Measurements from ENCODE around the gene MAP1LC3B.
"Not testable (repeated sequence)": the region's sequence is repeated elsewhere in the genome, so short reads cannot be mapped to it uniquely, and the experiment has no call there.

Gene MAP1LC3B

DNA sequence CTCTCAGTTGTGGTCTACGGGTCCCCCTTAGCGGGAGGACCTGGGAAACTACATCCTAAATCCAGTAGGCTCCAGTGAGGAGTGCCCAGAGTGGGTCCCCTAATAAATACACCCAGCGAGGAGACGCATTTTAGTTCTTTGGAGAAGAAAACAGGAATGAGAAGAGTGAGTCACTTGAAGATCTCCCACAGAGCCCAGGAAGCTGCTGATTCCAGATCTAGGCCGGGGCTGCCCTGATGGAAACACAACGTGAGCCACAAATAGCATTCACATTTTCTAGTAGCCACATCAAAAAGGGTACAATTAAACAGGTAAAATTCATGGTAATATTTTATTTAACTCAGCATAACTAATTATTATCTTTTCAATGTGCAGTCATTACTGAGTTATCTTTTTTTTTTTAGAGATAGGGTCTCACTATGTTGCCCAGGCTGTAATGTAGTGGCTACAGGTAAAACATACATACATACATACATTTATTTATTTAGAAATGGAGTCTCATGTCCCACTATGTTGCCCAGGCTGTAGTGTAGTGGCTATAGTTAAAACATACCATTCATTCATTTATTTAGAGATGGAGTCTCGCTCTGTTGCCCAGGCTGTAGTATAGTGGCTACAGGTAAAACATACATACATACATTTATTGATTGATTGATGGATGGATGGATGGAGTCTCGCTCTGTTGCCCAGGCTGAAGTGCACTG lies 30.1 kb upstream of the MAP1LC3B start:
- DNase-seq = no peak

DNA sequence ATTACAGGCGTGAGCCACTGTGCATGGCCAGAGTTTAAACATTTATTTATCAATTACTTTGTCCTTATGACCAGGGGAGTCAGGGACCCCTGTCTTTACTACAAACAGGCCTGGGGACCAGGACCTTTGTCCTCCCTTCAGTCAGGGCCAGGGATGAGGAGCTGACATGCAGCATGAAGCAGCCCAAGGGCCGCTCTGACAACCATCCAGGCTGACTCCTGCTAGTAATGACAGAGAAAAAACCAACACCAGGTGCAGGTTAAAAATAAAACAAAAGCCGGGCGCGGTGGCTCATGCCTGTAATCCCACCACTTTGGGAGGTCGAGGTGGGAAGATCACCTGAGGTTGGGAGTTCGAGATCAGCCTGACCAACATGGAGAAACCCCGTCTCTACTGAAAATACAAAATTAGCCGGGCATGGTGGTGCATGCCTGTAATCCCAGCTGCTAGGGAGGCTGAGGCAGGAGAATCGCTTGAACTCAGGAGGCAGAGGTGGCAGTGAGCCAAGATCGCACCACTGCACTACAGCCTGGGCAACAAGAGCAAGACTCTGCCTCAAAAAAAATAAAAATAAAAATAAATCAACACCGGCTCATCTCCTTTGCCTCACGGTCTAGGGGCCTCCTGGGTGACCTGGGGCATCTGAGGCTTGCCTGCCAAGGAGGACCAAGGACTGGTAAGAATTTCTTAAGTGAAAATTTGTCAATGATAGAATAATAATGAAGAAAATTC lies 29.1 kb upstream of the MAP1LC3B start:
- DNase-seq = not testable (repeated sequence)

DNA sequence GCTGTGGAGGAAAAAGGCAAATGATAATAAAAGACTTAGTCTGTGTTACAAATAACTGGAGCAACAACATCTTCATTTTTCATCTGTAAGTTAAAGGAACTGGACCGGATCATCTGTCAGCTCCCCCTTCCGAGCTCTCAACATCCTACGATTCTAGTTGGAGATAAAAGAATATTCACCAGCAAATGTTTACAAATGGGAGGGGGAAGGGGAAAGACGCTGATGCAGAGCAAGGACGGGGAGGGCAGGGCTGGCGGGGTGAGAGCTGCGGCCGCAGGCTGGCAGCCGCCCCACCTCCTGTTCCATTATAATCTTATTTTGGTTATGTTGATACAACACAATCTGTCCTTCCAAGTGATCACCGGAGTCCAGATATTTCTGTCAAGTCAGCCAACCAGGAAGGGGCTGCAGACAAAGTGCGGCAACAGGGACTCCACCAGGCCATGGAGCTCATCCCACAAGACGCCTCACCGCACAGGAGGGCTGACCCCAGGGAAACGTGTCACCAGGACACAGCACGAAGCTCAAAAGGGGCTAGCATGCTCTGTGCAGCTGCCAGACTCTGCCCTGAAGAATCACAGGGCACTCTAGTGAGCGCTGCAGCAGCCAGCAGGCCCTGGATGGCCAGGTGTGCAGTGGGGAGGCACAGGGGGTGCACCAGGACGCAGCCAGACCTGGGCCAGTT lies 28.2 kb upstream of the MAP1LC3B start:
- no peak for DNase-seq

DNA sequence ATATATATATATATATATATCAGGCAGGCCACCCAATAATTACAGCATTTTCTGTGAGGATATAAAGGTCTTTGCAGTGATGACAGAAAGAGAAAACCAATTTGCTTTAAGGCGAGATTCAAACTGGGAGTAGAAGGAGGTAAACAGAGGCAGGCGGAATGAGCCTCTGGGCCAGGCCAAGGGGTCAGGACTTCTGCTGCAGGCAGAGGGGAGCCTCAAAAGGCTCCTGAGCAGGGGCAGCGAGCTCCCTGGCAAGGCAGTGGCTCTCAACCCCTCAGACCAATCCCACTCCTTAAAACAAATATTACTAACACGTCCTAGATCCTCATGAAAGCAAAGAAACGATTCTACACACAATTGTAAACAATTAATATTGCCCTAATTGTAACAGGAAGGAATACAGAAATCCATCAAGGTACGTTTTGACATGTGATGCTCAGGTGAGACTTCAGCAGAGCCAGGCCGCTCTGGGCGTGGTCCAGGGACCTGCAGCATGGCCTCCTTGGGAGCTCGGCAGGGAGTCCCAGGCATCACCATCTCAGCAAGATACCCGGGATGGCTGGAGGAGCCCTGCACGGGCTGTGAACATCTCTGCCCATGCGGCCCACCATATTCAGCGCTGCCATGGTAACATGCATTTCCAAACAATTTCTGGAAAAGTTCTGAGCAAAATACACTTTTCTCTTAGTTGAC lies 27.0 kb upstream of the MAP1LC3B start:
- no peak for DNase-seq

DNA sequence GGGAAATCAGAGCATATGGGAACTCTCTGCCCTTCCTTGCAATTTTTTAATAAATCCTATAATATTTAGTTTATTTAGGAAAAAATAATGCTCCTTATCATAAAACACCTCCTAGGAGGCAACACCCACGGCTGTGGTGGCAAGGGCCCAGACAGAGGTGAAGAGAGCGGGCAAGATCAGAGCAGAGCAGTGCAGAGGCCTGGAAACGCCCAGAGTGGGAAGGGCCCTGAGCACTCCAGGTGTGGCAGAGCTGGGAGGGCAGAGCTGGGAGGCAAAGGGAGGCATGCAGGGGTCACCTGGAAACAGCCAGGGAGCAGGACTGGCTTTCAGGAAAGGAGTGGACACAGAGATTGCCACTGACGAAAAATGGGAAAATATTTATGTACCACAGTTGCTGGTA lies 25.8 kb upstream of the MAP1LC3B start:
- DNase-seq = no peak

DNA sequence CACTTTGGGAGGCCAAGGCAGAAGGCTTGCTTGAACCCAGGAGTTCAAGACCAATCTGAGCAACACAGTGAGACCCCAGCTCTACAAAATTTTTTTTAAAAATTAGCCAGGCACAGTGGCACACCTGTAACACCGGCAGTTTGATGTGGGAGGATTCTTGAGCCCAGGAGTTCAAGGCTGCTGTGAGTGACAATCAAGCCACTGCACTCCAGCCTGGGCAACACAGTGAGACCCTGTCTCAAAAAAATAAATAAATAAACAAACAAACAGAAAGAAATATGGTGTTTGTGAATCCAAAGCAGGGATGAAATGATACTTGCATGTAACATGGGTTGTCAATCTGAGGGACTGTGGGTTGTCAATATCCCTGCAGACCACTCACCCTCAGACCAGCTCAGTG lies 25.2 kb upstream of the MAP1LC3B start:
- DNase-seq = no peak

DNA sequence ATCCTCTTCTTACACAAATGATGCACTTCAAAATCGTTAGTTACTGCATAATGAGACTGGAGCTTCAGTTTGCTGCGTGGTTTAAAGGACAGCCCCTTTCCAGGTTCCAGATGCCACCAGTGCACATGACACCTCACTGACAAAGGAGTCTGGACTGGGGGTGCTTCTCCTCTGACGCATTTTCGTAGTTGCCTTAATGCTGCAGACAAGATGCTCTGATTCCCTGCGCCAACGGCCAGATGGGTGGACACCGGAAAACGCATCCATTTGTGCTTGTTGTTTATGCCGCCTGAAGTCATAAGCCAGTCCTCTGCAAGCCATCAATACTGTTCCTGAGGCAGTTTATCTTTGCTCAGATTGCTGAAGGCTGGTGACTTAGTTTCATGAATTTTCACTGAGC lies 24.6 kb upstream of the MAP1LC3B start:
- no peak for DNase-seq

DNA sequence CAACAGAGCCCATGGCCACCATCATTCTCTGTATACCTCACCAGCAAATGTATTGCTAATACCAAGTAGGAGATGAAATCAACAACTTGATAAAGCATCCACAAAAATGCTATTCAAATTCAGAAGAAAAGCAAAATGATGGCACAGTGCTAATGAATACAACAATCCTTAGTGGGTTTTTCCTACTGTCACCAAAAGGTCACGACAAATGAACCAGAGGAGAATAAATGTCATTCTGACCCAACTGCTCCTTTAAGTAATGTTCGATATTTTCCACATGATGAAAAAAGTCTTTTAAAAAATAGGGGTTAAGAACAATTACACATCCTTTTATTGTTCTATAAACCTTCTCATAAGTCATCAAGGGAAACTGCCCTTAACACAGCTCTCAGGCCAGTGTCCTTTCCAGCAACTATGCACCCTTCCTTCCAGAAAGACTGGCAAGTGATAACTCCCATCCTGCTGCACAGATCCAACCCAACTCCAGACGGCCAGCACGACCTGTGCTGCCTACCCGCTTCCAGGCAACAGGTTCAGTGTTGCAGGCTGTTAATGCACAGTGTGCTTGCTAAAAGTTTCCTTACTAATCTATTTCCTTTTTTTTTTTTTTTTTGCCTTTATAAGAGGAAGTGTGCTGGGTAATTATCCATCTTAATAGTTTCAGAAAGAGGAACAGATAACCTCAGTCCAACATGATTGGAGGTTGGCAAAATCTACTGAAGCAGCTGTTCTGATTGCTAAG lies 23.9 kb upstream of the MAP1LC3B start:
- DNase-seq = no peak

DNA sequence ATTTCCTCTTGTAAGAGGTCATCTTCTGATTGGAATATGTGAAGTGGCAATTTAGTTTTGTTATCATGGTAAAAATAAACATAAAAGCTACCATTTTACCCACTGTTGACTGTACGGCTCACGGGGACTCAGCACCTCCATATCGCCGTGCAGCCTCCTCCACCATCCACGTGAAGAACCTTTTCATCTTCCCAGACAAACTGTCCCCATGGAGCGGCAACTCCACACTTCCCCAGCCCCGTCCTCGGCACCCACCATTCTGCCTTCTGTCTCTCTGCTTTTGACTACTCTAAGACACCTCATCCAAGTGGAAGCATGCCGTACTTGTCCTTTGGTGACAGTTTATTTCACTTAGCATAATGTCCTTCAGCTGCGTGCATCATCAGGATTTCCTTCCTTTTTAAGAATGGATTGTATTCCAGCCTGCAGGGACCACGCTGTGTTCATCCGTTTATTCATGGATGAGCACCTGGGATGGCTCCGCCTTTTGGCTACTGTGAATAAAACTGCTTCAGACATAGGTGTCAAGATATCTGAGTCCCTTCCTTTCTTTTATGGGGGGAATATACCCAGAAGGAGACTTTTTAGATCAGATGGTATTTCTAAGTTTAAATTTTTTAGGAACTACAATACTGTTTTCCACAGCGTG lies 22.9 kb upstream of the MAP1LC3B start:
- DNase-seq = no peak

DNA sequence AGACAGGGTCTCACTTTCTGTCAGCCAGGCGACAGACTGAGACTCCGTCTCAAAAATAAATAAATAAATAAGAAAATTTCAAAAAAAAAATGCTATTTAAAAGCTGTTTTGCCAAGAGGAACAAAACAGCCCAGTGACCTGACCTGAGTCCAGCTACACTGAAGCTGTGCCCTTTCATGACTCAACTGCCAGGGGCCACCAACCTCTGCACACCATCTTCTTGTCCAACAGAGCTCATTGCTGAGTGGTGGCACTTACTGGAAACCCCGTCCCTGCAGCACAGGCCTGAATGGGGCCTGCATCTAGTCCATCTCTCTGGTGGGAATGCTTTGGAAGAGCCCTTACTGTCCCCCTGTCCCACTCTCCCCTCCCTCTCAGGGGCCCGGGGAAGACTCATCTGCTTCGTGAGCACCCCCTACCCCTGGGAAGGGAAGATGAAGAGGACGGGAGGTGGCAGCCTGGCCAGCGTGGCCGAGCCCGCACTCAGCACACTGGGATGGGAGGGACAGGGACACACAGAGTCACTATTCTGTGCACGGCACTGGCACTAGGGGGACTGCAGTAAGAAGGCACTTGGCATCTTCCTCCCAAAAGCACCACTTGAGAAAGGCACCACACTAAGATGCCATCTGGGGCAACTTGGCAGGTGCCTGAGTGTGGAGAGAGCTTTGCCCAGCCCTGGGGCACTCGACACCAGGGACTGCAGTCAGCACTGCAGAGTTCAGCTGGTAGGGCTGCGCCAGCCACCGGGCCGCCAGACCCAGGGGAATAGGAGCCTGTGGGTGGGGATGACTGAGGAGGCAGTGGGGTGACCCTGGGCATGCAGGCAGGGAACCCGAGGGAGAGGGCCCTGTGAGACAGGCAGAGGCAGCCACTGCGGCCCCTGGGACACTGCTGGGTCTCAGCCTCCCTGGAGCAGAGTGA lies 22.1 kb upstream of the MAP1LC3B start:
- DNase-seq = no peak

DNA sequence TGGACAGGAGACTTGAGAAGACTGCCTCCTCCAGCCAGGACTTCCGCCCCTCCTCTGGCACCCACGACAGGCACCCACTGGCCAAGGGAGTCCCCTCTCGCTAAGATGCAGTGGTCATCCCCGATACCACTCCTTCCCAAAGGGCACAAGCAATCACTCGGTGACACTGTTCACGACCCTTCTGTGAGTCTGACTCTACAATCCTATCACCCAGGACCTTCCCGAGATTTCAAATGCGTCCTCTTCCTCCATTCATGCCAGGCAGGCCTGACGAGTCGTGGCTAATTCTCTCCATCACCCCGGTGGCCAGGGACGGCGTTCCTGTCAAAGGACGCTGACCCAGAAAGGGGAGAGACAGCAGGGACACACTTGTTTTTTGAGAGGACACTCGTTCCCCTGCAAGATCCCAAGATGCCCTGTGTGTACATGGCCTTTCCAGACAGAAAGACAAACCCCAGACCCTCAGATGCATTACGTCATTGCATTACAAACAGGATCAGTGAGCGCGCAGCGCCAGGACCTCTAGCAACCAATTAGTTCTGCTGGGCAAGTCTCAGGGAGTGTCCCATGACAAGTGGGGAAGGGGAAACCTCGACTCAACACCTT lies 20.8 kb upstream of the MAP1LC3B start:
- no peak for DNase-seq

DNA sequence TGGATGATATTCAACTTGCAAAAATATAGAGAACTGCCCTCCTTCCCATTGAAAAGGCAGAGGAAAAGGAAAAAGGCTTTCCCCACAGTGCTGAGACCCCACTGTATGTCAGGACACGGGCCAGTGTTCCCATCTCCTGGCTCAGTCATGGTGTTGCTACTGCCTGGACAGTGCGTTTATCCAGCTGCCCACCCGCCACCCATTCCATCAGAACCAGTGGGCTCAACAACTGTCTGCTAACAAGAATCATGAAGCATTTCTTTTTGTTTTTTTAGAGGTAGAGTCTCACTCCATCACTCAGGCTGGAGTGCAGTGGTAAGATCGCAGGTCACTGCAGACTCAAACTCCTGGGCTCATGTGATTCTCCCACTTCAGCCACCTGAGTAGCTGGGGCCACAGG lies 19.8 kb upstream of the MAP1LC3B start:
- no peak for DNase-seq

DNA sequence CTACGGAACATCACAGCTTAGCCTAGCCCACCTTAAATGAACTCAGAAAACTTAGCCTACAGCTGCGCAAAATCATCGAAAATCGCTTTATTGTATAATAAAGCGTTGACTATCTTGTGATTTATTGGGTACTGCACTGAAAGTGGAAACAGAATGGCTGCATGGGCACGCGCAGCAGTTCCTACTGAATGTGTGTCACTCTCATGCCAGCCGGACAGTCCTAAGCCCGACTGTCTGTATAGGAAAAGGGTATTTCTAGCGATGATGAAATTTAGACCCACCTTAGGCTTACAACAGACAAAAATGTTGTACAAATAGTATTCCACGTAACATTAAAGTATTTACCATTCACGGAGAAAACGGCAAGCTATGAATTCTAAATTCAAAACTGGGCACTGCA lies 17.8 kb upstream of the MAP1LC3B start:
- DNase-seq = no peak

DNA sequence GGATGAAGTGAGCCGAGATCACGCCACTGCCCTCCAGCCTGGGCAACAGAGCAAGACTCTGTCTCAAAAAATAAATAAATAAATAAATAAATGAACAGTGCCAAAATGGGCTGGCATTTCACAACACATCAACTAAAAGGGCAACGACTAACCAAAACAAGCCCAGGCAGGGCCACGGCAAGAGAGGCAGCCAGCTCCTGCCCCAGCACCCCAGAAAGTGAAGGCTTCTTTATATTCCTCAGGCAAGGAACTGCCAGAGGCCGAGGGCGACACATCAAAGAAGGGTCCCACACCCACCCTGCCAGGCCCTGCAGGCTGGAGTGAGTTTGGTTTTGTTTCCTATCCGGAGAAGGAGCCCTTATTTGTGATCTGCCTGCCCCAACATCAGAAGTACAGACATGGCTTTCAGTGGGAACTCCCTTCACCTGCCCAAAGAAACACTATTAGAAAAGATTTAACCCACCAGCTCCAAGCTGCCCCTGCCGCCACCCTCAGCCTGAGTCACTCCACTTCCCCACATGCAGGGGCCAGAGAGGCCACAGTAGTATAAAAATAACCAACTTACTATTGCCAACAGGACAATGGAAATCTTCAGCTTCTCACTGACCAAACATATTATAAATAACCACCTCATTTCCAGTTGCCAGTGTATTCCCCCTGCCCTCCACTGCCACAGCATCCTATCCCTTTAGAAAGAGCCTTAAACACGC lies 16.6 kb upstream of the MAP1LC3B start:
- no peak for DNase-seq

DNA sequence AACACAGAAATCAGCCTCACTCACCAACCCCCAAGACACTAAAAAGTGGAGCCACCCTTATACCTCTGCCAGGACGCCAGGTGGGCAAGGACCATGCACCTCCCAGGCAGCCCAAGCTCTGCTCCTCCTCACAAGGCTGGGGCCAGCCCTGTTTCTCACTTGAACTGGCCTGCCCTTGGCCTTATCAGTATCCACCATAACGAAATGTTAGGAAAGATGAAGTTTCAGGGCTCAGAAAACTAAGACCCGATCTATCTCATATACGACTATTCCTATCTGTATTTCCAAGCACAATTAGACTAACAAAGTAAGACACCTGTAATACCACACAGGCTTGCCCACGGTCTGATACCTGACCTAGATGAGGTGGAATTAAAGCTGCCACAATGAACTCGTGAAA lies 15.5 kb upstream of the MAP1LC3B start:
- DNase-seq = no peak

DNA sequence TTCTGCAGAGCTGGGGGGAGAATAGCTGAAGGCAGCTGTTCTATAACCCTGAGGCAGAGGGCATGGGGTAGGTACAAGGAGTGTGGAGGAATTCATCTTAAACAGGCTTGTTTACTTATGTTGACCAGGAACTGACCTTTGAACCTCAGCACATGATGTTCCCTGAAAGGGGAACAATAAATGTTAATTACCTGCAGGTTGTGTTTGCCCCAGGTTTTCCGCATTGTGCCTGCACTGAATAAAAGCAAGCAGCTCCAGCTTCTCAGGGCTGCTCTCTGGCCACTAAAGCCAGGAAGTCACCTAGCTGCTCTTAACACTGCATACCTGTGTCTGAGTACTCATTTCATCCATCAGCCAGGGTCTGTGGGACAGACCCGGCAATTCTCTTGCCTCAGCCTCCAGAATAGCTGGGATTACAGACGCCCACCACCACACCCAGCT lies 12.8 kb upstream of the MAP1LC3B start:
- not testable (repeated sequence) for DNase-seq

DNA sequence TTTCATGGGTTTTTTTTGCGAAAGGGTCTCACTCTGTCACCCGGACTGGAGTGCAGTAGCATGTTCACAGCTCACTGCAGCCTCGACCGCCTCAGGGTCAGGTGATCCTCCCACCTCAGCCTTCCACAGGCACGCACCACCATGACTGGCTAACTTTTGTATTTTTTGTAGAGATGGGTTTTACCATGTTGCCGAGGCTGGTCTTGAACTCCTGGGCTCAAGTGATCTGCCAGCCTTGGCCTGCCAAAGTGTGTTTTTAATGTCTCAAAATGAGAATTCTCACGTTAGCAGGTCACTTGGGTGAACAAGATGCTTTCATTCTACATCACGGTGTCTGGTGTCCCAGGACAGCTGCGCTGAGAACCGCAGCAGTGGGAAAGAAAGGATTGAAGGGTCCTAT lies 11.7 kb upstream of the MAP1LC3B start:
- no peak for DNase-seq

DNA sequence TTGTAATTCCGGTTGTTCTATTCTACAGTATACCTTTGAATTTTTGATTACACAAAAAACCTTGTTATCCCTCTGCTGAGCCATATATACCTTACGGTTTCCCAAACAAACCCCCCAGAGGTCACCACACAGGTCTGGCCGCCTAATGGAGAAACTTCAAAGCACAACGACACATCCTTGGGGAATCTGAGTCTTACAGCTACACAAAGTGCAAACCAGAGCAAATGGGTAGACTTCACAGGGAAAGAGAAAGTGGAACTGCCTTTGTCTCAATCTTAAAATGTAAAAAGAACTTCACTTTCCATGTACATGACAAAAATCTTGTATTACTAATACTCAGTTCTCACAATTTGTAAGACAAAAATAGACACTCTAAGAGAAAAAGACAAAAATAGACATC lies 11.3 kb upstream of the MAP1LC3B start:
- no peak for DNase-seq

DNA sequence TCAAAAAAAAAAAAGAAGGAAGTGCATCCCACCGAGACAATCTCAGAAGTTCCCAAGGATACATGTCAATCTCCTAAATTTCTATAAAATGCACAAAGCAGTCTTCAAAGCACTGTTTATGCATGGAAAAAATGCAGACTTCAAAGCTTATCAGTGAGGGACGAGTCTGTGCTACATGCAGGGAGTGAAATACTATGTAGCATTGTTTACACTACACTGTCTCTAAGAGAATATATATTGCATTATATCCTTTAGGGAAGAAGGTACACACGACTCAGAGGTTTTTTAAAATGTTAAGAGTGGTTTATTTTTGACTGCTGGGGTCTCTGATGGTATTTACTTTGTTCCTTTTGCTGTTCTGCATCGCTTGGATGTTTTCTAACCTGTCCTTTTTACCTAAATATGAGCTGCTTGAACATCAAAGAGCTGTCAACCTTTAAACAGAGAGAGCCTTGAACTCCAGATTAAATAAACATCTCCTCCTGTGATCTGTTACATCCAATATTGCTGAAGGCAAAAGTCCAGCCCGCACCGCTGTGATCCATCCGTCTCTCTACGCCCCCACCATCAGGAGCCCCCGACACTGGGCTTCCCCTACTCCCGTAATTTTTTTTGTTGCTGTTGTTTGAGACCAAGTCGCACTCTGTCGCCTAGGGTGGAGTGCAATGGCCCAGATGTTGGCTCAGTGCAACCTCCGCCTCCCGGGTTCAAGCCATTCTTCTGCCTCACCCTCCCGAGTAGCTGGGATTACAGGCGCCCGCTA lies 9.9 kb upstream of the MAP1LC3B start:
- no peak for DNase-seq
